NOMO-1 (cell line): ENCODE measurements around the gene MRPL45.
"Not testable (repeated sequence)": the region's sequence is repeated elsewhere in the genome, so short reads cannot be mapped to it uniquely, and the experiment has no call there.

Experiments used
- DNase-seq, 2 experiments: peaks; one replicate each; lab custom pipeline; 2025; ENCODE audit not compliant: unreplicated experiment in 2 of 2; lab: John Stamatoyannopoulos, UW

The MRPL45 gene

DNA sequence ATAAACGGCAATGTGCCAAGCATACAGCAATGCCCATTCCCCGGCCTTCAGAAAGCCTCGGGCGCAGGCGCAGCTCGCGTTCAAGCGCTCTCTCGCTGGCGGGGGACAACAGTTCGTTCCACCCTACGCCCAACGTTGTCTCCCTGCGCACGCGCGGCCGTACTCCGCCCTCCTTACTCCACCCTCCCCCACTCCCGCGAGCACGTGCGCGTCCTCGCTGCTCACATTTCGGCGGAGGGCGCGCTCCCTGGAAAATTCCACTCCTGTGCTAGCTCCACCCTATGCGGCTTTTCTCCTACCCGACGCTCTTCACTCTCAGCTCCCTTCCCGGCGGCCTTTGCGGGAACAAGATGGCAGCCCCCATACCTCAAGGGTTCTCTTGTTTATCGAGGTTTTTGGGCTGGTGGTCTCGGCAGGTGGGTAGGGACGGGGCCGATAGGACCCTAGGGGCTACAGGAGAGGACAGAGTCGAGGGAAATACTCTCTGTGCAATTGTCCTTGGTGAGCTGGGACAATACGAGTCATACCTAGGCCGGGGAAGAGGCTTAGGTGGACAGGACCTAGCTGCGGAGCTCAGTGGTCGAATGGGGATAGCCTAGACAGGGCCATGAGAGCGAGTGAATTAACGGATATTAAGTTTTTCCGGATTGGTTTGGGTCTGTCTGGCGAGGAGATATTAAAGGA lies at the start of gene MRPL45:
Gene MRPL45 (plus strand): TSS at position 335 of the 684 bp plus-strand sequence. CDS start 16 bp downstream, at position 351.
- peak; percentile 89 to 96 for DNase-seq

GRCh38 chr17:38253191-38253590 lies 43.8 kb upstream of the MRPL45 start:
- DNase-seq, result not testable (repeated sequence)

- DNase-seq, result not testable (repeated sequence)
These were observed 42.6 kb upstream of the MRPL45 start for GRCh38 chr17:38254357-38254756.

DNA sequence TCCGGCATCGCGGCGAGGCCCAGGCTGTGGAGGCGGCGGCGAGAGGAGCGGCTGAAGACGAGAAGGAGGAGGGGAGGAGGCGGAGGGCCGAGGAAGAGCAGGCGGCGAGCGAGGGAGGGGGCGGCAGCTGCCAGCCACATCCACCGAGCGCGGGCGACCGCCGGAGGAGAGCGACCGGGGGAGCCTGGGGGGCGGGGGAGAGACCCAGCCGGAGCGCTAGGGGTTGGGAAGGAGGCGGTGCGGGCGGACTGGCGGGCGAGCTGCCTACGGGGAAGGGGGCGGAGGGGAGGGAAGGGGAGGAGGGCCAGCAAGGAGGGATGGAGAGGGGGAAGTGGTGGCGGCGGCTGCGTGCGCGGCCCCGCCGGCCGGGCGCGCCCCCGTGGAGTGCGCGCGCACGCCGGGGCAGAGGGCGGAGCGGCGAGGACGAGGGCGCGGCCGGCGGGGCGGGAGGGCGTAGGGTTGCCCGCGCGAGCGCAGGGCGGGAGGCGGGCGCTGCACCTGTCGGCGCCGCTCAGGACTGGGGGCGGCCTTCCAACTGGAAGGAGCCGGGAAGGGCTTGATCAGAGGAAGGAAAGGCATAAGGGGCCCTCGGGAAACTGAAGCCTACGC lies 39.9 kb upstream of the MRPL45 start:
- peak; percentile 59 to 72 for DNase-seq

GRCh38 chr17:38265974-38266506 lies 30.9 kb upstream of the MRPL45 start:
- DNase-seq, result not testable (repeated sequence)

DNA sequence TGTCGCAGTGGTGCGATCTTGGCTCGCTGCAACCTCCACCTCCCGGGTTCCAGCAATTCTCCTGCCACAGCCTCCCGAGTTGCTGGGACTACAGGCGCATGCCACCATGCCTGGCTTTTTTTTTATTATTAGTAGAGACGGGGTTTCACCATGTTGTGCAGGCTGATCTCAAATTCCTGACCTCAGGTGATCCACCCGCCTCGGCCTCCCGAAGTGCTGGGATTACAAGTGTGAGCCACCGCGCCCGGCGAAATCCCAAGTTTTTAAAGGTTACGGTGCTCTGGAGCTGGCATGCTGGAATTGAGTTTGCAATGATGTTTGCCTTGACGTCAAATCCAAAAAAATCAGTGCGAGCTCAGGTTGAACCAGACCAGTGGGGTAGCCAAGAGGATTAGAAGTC lies 30.4 kb upstream of the MRPL45 start:
- not testable (repeated sequence) for DNase-seq

DNA sequence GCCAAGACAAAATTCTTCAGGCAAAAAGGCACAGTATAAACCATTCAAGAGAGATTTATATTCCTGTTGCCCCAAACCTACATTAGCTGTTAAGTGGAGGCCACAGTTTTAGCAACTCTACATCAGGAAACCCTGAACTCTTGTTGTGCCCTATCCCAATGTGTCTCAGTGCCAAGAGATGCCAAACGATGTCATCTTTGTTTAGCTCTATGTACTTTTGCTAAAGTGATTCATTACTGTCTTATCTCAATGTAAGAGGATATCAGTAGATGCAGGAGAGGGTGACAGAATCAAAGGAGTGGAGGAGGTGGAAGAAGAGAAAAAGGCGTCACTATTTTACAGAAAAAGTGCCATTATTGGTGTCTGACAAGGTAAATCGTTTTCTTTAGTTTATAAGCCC lies 28.8 kb upstream of the MRPL45 start:
- not testable (repeated sequence) for DNase-seq

- DNase-seq, result not testable (repeated sequence)
These were observed 27.9 kb upstream of the MRPL45 start for GRCh38 chr17:38269045-38269444.

DNA sequence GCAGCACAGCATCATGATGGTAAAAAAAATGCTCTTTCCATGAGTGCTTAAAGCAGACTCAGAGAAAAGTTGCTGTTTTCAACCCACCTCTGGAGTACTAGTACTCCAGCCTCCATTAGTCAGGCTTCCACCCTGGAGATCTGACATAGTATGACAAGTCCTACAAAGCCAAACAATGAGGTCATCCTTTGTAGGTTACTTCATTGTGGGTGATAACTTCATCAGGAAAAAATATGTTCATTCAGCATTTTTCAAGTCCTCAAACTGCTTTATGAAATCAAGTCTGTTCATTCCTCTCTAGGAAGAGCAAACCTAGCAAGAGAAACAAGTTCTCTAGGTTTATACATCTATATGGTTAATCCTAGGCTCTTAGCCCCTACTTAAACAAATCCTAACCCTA lies 27.4 kb upstream of the MRPL45 start:
- not testable (repeated sequence) for DNase-seq

DNA sequence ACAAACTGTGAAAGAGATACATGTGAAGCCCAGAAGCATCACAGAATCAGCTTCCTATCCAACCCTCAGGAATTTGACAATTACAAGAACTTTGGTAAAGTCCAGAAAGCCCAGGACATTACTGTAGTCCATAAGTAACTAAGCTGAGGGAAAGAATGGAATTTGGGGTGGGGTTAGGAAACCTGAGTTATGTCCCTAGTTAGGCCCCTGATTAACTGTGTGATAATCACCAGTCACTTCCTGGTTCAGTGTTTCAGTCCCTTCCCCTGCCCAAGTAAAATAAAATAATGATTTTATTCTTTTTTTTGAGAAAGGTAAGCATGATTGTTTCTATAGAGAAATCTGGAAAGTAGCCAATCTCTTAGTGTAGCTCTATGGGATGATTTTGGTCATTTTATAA lies 11.0 kb upstream of the MRPL45 start:
- not testable (repeated sequence) for DNase-seq

DNA sequence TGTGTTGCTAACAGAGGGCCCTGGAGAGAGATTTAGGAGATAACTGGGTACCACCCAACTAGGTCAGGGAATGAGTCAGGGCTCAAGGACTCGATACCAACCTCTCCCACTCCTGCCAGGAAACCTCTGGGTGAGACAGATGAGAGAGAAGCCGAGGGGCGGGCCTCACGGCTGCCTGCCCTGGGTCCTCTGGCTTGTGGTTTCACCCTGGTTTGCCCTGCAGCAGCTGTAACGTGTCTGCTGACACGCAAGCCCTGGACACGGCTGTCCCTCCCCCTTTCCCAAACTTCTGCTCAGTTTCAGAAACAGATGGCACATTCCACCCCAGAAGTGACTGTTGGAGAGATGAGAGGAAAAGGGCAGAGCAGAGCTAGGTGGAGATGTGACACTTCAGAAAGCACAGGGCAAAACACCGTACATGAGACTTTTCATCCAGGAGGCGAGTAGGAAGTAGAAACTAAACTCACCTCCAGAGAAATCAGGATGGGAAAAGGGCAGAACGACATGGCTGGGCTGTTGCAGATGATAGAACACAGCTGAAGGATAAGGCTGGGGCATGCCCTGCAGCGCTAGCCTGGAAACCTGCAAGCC lies 10.4 kb upstream of the MRPL45 start:
- not testable (repeated sequence) for DNase-seq

GRCh38 chr17:38288217-38288827 lies 8.6 kb upstream of the MRPL45 start:
- DNase-seq, result peak in 1 of 2 experiments; percentile 14

GRCh38 chr17:38289760-38290159 lies 7.2 kb upstream of the MRPL45 start:
- DNase-seq, result not testable (repeated sequence)

- peak in 1 of 2 experiments; percentile 51 for DNase-seq
These were observed 1.2 kb upstream of the MRPL45 start for GRCh38 chr17:38295602-38296365.

GRCh38 chr17:38315497-38315896 lies 18.5 kb downstream of the MRPL45 start:
- DNase-seq, result no peak

DNA sequence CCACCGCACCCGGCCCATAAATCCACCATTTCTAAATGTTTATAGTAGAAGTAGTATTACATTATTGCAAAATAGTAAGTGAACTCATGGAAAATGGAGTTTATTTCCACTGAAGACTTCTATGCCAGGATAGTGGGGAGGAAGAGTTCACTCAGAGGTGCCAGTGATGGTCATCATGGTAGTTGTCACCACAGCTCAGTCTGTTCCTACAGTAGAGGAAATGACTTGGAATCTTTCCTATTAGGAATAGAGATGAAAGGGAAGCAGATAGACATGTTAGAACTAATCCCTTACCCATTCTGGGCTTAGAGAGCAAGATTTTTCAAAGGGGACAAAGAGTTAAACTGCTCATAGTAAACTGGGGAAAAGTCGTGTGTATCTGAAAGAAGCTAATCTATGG lies 20.1 kb downstream of the MRPL45 start:
- DNase-seq, result no peak

GRCh38 chr17:38320482-38320881 lies 23.5 kb downstream of the MRPL45 start:
- no peak for DNase-seq

DNA sequence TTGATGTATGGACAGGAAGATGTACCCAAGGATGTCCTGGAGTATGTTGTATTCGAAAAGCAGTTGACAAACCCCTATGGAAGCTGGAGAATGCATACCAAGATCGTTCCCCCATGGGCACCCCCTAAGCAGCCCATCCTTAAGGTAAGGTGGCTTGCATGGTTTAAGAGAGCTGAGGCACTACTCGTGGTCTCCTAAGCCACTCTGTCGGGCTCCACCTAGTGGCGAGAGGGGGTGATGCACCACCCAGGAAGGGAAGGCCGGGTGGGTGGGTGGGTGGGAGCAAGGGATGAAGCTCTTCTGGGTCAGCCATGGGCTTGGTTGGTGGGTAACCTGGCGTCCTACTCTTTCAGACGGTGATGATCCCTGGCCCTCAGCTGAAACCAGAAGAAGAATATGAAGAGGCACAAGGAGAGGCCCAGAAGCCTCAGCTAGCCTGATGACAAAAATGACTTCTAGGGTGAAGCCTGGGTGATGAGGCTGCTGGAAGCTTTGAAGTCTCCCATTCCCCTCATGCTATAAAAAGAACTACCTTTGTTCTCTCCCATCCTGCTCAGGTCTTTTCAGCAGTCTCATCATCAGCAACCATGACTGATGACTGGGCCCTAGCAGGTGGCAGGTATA lies 25.3 kb downstream of the MRPL45 start:
- peak in 1 of 2 experiments; percentile 19 for DNase-seq

GRCh38 chr17:38322897-38323296 lies 25.9 kb downstream of the MRPL45 start:
- DNase-seq, result no peak

GRCh38 chr17:38324141-38324697 lies 27.3 kb downstream of the MRPL45 start:
- no peak for DNase-seq
